Kidney (tissue), 14 donors: ENCODE results near the gene CA5A. TPM values are rescaled to one million over a fixed set of nuclear protein-coding genes. Genes with fewer than 3 reads are reported as not detected.

Experiments
- DNase-seq, 5 donors: peaks; one replicate each; pipeline ENCODE4 v3.0.0-alpha.2; 2013 to 2020
- FAIRE-seq: peaks from 2 replicates; lab custom pipeline; 2012; peaks lifted over from hg19 to GRCh38; lab: Jason Lieb, UNC
- H3K27ac ChIP-seq, 2 donors: one replicate each; pipeline ENCODE4 v1.7.0; 2013; ENCODE audit warnings: low read depth in 2 of 2, low read length in 2 of 2, inconsistent platforms in 1 of 2
- H3K27me3 ChIP-seq: one replicate; pipeline ENCODE4 v1.7.1; 2013; ENCODE audit warnings: low read length, inconsistent platforms; ENCODE audit not compliant: control insufficient read depth, insufficient read depth
- H3K36me3 ChIP-seq, 3 donors: one replicate each; pipeline versions ENCODE4 v1.7.0 to v1.7.1; 2013; ENCODE audit warnings: low read length in 3 of 3, control low read depth in 1 of 3, inconsistent platforms in 1 of 3; ENCODE audit not compliant: insufficient read depth in 3 of 3, control insufficient read depth in 2 of 3
- H3K4me1 ChIP-seq, 3 donors: one replicate each; pipeline versions ENCODE4 v1.7.0 to v1.7.1; 2013; ENCODE audit warnings: low read length in 3 of 3, inconsistent platforms in 1 of 3, low read depth in 1 of 3; ENCODE audit not compliant: control insufficient read depth in 2 of 3, insufficient read depth in 2 of 3
- H3K4me3 ChIP-seq, 3 donors: one replicate each; pipeline versions ENCODE4 v1.7.0 to v1.8.1; 2013; ENCODE audit warnings: low read length in 3 of 3, control low read depth in 1 of 3, inconsistent platforms in 1 of 3
- H3K9ac ChIP-seq, 3 donors: one replicate each; pipeline versions ENCODE4 v1.7.0 to v1.7.1; 2013; ENCODE audit warnings: low read length in 3 of 3, control low read depth in 1 of 3, inconsistent platforms in 1 of 3
- H3K9me3 ChIP-seq, 3 donors: one replicate each; pipeline versions ENCODE4 v1.7.0 to v1.7.1; 2013; ENCODE audit warnings: low read length in 3 of 3, control low read depth in 1 of 3, inconsistent platforms in 1 of 3; ENCODE audit not compliant: control insufficient read depth in 2 of 3, insufficient read depth in 1 of 3
- intact Hi-C: fragments of 100-400 bp; cut with DNase I; formaldehyde crosslinking; loops from one replicate; pipeline ENCODE4 v1.11.1; 2022
- polyA plus RNA-seq: library from polyadenylated mRNA; stranded (reverse); fragments of 350-450 nt; fragmentation: Illumina TruSeq; extraction: RNeasy Lipid Tissue Mini Kit (QIAGEN cat#74804); gene quantifications from one replicate; pipeline ENCODE4 v1.2.3, GENCODE V29; 2014; ENCODE audit warnings: low read depth, low replicate concordance; ENCODE audit not compliant: insufficient read depth
- total RNA-seq: library from RNA; stranded (reverse); fragmentation: NEBNext Ultra II Directional; extraction: Animal tissue kit (Norgen Biotek cat#: 25700); gene quantifications from one replicate; pipeline ENCODE4 v1.2.1, GENCODE V29; 2021
- TF ChIP-seq, protein P1 (sequence below): IDR thresholded peaks from 3 replicates; pipeline ENCODE4 v1.5.1; 2012; ENCODE audit warnings: mild to moderate bottlenecking, moderate library complexity, borderline replicate concordance; ENCODE audit not compliant: insufficient read depth; ENCODE audit errors: extremely low read depth
- donor health status: control.
- donor health status: control.
- donor health status: control.
- donor health status: control.
- donor health status: control.
- donor health status: DM: yes; HTN: yes; CAD: no.
- donor health status: Normal renal cell carcinoma (clear cell type).

Gene CA5A
- total and polyA plus RNA-seq, 2 donors from 2014 or later: not detected

DNA sequence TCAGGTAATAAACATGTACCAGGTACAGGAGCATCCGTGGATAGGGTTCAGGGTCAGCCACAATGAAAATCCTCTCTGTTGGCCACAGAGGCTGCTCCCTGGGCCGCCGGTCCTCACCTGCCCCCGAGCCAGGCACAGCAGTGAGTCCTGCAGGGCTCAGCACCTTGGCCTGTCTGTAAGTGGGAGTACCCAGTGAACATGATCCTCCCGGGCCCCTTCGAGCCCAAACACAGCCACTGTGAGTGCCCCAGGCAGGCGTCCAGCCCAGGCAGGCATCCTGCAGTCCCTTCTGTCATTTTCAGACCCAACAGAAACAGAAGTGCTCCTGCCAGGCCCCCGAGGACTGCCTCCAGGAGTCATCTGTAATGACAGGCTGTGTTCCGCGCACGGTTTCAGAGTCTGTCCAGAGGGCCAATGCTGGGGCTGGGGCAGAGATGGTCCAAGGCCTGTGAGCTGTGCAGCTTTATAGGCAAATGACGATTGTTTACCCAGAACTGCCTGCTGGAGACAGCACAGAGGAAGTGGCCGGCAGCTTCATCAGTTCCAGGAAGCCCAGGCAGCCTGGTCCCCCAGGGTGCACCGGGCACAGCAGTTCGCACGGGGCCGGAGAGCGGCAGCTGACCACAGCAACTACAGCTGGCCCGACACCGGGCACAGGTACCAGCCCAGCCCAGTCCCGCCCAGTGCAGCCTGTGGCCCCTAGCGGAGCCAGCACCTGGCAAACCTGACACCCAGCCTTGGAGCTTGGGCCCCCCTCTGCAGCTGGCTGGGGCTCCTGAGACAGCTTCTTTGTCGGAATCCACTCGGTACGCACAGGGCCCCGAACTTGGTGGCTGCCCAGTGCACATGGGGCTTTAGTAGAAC, 80.2 kb downstream of the CA5A start:
- Histone ChIP-seq H3K9ac (no peak overlapping the region), H3K4me3 (no peak overlapping the region), H3K36me3 (no peaks in the 10 kb centered on the region), H3K27me3 (no peaks in the 10 kb centered on the region), H3K9me3 (no peaks in the 10 kb centered on the region), H3K4me1 (peaks cover 0 to 5% (median 4%) of the 10 kb centered on the region in 3 donors), H3K27ac (peak overlapping the region in 1 of 2 donors; percentile 53)
- FAIRE-seq (no peak), DNase-seq (peak in 1 of 5 donors; percentile 90)
- TF ChIP-seq, protein P1, sequence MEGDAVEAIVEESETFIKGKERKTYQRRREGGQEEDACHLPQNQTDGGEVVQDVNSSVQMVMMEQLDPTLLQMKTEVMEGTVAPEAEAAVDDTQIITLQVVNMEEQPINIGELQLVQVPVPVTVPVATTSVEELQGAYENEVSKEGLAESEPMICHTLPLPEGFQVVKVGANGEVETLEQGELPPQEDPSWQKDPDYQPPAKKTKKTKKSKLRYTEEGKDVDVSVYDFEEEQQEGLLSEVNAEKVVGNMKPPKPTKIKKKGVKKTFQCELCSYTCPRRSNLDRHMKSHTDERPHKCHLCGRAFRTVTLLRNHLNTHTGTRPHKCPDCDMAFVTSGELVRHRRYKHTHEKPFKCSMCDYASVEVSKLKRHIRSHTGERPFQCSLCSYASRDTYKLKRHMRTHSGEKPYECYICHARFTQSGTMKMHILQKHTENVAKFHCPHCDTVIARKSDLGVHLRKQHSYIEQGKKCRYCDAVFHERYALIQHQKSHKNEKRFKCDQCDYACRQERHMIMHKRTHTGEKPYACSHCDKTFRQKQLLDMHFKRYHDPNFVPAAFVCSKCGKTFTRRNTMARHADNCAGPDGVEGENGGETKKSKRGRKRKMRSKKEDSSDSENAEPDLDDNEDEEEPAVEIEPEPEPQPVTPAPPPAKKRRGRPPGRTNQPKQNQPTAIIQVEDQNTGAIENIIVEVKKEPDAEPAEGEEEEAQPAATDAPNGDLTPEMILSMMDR: no peak
- intact Hi-C loops: no loop called here

DNA sequence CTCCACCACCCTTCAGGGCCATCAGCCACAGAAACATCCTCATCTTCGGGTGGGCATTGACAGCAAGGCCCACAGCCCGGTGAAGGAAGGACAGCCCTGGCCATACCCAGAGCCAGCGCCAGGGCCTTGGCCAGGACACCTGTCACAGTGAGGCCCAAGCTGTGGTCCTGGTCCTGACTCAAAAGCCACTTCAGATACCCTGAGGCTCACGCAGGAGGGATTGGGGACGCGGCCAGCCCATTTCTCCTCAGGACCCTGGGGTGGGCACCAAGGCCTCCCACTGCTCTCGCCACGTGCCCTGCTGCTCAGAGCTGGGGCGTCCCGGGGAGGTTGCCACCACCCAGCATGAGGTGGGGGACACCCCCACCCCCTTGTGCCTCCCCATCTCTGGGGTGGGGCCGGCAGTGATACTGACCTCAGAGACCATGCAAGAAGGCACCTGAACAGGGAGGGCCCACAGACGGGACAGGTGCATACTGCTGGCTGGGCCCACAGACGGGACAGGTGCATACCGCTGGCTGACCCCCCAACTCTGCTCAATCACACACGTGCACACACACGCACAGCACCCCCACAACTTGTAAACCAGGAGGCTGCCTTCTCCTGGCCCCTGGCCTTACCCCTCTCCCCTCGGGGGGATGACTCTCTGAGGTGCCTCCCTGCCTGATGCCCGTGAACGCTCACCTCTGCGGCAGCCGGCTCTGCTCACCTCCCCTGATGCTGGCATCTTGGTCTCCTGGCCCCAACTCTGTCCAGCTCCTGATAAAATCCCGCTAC, 81.2 kb downstream of the CA5A start:
- Histone ChIP-seq H3K36me3 (no peaks in the 10 kb centered on the region), H3K27me3 (no peaks in the 10 kb centered on the region), H3K4me1 (peaks cover 0 to 5% (median 4%) of the 10 kb centered on the region in 3 donors), H3K27ac (no peak overlapping the region), H3K9ac (no peak overlapping the region), H3K9me3 (no peaks in the 10 kb centered on the region), H3K4me3 (no peak overlapping the region)
- TF ChIP-seq, protein P1: no peak
- no peak for FAIRE-seq
- intact Hi-C loops: no loop called here
- no peak for DNase-seq

DNA sequence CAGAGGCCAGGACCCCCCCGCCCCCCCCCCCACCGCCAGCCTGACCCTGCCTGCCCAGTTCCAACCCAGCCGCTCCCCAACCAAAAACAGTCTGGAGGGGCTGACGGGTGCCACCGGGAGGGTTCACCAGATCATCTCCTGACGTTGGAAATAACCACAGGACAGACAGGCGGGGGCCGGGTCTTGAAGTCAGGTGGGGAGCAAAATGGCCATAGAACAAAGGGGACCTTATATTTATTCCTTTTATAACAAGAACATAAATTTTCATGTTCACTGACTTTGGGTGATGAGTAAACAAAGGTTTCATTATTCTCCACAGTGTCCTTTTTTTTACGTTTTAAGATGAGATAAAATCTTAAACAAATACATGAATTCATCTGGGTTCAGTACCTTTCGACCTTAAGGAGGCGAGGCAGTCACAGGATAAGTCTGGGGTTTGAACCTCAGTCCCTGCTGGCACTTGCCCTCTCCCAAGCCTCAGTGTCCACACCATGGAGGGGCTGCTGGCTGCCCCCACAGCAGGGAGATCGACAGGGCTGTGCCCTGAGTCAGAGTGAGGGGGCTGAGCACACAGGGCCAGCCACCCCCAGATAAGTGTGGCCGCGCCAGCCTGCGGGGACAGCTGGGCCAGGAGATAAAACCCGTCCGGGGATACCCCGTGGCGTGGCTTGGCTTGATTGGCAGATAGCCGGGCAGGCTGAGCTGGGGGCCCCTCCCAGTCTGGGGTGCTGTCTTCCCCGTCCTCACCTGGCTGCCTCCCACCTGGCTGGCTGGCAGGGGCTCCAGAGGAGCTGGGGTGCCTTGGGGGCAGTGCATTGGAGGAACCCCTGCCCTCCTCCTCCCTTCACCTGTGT, 82.0 kb downstream of the CA5A start:
- Histone ChIP-seq H3K9me3 (no peaks in the 10 kb centered on the region), H3K4me3 (no peak overlapping the region), H3K27me3 (no peaks in the 10 kb centered on the region), H3K4me1 (peaks cover 0 to 5% (median 5%) of the 10 kb centered on the region in 3 donors), H3K27ac (no peak overlapping the region), H3K9ac (no peak overlapping the region), H3K36me3 (no peaks in the 10 kb centered on the region)
- DNase-seq (no peak), FAIRE-seq (no peak)
- TF ChIP-seq, protein P1: no peak
- intact Hi-C loops: no loop called here
